T47D (cell line): ENCODE measurements around the gene WDR1.

Source experiments
- DNase-seq, 2 experiments: peaks; one replicate each; pipeline versions ENCODE4 v3.0.0 to v3.0.0-alpha.2; 2011 to 2012; ENCODE audit warnings: low read depth in 1 of 2, low spot score in 1 of 2
- JUND ChIP-seq: IDR thresholded peaks from 2 replicates; pipeline ENCODE4 v1.6.1; 2012; ENCODE audit warnings: low read depth
- in situ Hi-C: cut with HindIII; loops from 2 replicates; pipeline ENCODE4 v1.10.0; 2016; ENCODE audit warnings: low sequenced_read_pairs, low pct_unique_long_range_greater_than_20kb

The WDR1 gene

DNA sequence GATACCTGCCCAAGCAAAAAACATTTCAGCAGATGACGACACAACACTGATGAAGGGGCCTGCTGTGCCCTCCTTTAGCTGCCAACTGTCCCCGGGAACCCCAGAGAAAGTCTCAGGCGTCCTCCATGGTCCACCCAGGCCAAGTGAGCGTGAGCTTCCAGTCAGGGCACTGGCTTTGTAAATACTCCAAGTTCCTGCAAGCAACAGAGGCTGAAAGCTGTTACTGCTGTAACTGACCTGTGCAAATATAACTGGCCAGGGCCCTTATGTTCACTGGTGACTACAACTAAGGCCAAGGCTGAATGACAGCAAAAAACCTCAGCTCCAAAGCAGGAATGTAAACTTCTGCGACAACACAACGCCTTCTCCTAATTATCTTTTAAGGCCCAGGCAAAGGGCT lies 8.2 kb downstream of the WDR1 start:
- in situ Hi-C loops, result no loop called here
- TF ChIP-seq JUND, result no peak
- DNase-seq, result no peak

DNA sequence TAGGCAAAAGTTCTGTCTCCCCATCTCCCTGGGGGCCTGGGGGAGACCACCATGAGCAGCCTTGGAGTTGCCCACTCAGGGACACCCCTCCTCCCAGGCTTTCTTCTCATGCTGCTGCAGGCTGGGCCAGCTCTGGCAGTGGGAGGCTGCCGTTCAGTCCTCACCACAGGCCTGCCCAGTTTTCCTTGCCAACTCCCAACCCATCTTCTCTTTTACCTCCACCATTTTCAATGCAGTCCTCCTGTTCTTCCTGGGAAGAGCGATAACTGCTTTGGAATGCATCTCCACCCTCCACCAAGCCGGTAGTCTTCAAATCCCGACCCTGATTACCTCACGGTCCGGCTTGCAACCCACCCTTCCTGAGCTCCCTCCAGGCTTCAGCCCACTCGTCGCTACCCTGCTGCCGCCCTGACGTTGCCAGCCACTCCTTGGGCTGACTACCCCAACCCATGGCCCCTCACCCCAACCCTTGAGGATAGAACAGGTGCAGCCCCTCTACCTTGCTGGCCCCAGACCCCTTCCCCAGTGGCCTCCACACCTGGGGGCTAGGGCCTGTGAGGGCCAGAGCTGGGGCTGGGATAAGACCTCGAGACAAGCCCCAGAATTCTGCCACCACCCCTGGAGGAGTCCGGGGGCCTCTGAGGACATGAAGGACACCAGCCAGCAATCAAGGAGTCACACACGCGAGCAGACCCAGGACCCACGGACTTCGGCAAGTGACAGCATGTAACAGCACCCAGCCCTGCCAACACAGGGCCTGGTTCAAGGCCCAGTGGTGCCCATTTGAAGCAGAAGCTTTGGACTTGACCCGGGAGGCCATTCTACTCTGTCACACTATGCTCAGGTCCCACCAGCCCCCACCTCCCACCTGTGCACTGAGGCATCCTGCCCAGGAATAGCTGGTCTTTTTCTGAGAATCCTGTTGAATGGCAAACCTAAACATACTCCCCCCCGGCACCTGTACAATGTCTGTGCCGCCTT lies 9.2 kb downstream of the WDR1 start:
- in situ Hi-C loops, result no loop called here
- no peak for DNase-seq
- no peak for TF ChIP-seq JUND

DNA sequence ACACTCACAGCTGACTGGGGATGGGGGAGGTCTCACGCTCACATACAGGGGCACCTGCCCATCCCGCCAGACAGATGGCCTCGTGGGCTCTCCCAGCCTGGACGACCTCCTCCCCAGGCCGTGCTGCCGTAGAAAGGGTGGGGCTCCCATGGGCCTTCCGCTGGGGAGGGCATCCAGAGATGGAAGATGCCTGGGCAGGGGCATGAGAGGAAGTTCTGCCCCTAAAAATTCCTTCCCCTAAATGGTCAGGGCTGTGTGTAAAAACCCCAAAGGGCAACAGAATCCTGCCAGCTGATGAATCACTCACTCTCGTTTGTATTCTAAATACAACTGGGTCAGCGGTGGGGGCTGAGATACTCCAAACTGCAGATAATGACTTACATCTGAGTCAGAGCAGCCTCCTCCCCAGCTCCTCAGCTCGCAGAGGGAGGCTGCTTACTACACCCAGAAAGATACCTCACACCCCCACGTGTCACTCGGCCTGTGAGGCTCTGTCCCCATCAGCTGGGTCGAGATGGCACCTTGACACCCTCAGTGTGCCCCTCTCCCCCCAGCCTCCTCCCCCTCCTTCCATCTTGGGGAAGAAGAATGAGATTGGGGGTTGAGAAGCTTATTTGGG lies 10.1 kb downstream of the WDR1 start:
- TF ChIP-seq JUND, result no peak
- no peak for DNase-seq
- in situ Hi-C loops, result no loop called here

DNA sequence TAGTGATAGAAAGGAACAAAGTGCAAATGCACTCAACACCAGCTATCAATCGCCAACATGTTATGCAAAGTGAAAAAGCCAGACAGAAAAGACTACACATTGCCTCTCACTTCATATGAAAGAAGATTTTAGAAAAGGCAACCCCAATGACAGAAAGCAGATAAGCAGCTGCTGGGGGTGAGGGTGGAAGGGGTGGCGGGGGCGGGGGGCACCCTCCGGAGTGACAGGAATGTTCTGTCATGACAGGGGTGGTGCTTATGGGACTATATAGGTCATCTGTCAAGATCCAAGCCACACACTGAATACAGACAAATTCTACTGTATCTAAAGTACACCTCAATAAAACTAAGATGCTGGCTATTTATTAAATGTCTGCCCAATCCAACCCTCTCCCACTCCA lies 10.7 kb downstream of the WDR1 start:
- TF ChIP-seq JUND, result no peak
- in situ Hi-C loops, result no loop called here

DNA sequence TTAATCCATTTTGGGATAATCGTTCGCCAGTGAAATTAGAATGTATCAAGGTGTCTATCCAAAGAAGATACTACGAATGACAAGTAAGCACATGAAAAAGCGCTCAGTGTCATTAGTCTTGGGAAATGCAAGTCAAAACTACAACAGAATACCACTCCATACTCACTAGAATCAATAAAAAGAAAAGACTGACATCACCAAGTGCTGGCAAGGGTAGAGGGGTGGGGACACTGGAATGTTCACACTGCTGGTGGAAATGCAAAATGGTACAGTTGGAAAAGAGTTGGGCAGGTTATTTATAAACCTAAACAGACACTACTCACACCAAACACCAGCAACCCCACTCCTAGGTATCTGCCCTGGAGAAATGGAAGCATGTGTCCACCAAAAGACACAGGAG lies 11.2 kb downstream of the WDR1 start:
- in situ Hi-C loops, result no loop called here
- no peak for DNase-seq
- TF ChIP-seq JUND, result no peak

More for the DNA sequence above, 10.7 kb downstream of the WDR1 start:
- no peak for DNase-seq

DNA sequence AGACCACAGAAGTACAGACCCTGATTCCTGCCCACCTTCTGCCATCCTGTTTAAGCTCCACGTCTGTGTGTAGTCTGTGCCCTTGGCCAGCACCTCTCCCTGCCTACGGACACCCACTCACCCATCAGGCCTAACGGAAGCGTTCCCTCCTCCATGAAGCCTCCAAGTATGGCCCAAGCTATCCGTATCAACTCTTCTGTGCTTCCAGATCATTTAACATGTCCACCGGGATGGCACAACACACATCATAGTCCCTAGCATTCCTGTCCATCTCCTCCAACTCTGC lies 11.7 kb downstream of the WDR1 start:
- in situ Hi-C loops, result no loop called here
- DNase-seq, result no peak

DNA sequence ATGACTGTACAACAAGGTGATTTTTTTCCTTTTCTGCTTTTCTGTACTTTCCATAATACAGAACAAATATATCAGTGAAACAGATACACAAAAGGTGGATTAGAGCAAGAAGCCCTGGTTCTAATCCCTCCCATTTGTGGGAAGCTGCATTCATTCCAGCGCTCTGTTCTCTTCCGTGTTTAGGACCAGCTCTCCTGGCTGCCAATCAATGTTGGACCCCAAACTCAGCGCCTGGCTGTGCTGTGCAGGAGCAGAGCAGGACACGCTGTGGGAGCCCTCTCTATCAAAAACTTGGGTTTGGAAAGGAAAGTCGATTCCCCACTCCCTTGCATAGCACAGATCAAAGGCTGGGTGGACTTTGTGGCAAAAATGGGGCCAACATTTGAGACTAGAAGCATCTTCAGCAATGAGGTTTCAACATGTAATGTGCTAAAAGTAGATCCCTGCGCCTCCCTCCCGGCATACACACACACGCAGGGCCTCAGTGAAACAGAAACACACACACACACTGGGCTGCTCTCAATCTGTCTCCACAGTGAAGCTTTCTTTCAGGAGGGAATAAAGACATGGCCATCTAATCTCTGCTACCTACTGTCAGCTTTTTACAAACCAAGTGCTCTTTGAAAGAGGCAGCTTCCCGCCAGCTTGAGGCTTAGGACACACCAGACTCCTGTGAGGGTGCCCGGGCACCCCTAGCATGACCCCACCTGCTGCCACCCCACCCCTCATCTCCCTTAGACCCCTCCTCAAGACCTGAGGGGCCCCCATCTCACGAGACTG lies 12.2 kb downstream of the WDR1 start:
- in situ Hi-C loops, result no loop called here
- DNase-seq, result no peak
- no peak for TF ChIP-seq JUND

More for the DNA sequence above, 11.7 kb downstream of the WDR1 start:
- TF ChIP-seq JUND, result no peak

DNA sequence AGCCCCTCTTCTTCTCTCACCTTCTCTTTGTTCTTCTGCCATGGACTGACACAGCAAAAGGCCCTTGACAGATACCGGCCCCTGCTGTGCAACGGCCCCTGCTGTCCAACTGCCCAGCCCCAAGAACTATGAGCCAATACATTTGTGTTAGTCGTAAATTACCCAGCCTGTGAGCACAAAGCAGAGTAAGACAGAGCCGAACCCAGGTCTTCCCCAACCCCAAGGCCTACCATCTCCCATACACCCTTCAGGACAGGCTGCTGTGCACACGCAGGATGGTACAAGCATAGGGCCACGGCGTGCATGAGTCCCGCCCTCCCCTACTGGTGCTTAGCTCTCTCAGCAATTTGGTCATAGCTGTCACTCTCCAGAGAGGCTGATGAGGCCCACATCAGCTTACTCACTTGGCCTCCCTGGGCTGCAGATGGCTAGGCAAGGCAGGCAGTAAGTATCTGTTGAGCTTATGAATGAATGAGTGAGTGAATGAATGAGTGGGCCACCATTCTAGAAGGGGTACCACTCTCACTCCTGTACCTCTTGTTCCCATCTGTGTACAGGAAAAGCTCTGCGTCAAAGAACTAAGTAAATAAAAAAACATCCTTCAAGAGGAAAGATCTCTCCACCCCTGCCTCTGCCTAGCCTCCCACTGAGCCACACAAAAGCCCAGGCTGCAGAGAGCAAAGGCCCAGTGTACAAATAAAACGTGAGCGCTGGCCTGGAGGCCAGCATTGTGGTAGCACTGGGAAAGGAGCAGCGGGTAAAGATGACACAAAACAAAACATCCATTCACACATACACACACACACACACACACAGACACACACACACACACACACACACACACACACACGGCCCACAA lies 13.9 kb downstream of the WDR1 start:
- no peak for DNase-seq
- in situ Hi-C loops, result no loop called here
- TF ChIP-seq JUND, result no peak

DNA sequence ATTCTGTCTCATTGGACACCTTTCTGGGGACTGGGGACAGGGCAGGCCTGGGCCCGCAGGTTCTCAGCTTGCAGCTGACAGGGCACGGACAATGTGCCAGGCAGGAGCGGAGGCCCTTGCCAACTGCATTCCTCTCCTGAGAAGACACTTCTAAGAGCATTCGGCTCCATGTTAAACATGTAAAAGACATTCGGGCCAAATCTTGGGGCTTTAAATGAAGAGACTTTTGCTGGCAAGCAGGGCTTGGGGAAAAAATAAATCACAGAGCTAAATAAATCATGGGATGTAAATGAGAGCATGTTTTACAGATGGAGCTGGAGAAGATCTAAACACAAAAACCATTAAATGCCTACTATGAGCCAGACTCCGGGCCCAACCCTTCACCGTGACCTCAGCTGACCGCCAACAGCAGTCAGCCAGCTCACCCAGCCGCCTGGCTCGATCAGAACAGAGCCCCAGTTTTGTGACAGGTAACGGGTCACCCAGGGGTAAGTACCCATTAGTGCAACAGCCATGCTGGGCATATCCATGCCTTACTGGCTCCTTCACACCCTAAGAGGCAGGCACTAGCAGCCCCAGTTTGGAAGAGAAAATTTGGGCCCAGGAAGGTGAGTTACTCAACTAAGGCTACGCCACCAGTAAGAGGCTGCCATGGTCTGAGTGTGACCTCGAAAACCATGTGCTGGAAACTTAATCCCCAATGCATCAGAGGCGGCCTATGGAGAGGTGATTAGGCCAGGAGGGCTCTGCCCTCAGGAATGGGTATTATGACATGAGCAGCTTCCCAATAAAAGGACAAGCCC lies 14.7 kb downstream of the WDR1 start:
- in situ Hi-C loops, result no loop called here
- DNase-seq, result no peak
- no peak for TF ChIP-seq JUND

DNA sequence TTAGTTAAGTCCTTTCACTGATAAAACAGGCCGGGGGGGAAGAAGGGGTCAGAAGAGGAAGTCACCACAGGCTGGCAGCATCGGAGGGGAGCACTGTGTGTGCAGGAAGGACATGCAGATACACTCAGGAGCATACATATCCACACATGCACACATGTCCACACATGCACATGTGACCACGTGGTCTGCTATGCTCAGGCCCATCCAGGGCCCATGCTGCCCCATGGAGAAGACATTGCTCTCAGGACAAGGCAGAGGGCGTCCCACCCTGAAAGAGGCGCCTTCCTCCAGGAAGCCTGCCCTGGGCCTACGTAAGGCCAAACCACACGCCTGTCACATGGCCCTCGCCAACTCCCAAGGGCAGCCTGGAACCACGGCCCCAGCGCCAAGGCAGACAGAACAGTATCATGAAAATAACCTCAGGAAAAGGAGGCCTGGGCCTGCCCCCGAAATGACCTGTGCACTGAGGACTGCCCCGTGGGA lies 15.8 kb downstream of the WDR1 start:
- in situ Hi-C loops, result no loop called here
- TF ChIP-seq JUND, result no peak
- no peak for DNase-seq
